ENCODE data around the gene TEAD3. TPM values are rescaled to one million over a fixed set of nuclear protein-coding genes. Genes with fewer than 3 reads are reported as not detected.

The TEAD3 gene
- total RNA-seq, 4 donors from 2014 or later: 11.5 to 14.8 (median 13.5) TPM

DNA sequence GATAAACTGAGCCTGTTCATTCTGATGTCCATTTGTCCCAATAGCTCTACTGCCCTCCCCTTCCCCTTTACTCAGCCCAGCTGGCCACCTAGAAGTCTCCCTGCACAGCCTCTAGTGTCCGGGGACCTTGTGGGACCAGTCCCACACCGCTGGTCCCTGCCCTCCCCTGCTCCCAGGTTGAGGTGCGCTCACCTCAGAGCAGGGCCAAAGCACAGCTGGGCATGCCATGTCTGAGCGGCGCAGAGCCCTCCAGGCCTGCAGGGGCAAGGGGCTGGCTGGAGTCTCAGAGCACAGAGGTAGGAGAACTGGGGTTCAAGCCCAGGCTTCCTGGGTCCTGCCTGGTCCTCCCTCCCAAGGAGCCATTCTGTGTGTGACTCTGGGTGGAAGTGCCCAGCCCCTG, 69.4 kb downstream of the TEAD3 start:
- in situ Hi-C loops (cut with MboI; ENCODE audit: low sequenced_read_pairs in 4 of 4): no loop called here

DNA sequence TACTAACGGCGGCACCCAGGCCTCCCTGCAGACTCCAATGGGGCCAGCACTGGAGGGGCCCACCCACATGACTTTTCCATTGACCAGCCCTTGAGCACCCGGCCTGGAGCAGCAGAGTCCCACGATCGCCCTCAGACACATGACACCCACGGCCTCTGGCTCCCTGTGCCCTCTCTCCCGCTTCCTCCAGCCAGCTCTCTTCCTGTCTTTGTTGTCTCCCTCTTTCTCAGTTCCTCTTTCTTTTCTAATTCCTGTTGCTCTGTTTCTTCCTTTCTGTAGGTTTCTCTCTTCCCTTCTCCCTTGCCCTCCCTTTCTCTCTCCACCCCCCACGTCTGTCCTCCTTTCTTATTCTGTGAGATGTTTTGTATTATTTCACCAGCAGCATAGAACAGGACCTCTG, 70.8 kb downstream of the TEAD3 start:
- no peaks in the 10 kb centered on the region for H3K4me1 ChIP-seq
- no peaks in the 10 kb centered on the region for H3K9me3 ChIP-seq
- peak; percentile 16 to 25 for DNase-seq
- peaks cover 4 to 47% of the 10 kb centered on the region in 2 donors for H3K36me3 ChIP-seq
- no peak overlapping the region for H3K4me3 ChIP-seq
- in situ Hi-C loops (cut with MboI; ENCODE audit: low sequenced_read_pairs in 4 of 4) (no loop called here), intact Hi-C loops (cut with DNase I; ENCODE audit: low total_unique reads) (no loop called here)
- H3K27ac ChIP-seq: no peak overlapping the region
- H3K27me3 ChIP-seq: no peaks in the 10 kb centered on the region
- no peak for ATAC-seq
- TF ChIP-seq POLR2A (IDR thresholded peaks at IDR 0.05): no peak
- TF ChIP-seq, protein P1, sequence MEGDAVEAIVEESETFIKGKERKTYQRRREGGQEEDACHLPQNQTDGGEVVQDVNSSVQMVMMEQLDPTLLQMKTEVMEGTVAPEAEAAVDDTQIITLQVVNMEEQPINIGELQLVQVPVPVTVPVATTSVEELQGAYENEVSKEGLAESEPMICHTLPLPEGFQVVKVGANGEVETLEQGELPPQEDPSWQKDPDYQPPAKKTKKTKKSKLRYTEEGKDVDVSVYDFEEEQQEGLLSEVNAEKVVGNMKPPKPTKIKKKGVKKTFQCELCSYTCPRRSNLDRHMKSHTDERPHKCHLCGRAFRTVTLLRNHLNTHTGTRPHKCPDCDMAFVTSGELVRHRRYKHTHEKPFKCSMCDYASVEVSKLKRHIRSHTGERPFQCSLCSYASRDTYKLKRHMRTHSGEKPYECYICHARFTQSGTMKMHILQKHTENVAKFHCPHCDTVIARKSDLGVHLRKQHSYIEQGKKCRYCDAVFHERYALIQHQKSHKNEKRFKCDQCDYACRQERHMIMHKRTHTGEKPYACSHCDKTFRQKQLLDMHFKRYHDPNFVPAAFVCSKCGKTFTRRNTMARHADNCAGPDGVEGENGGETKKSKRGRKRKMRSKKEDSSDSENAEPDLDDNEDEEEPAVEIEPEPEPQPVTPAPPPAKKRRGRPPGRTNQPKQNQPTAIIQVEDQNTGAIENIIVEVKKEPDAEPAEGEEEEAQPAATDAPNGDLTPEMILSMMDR (IDR thresholded peaks at IDR 0.05 in 4 of 5, conservative IDR thresholded peaks at IDR 0.05 in 1 of 5): no peak

More for the DNA sequence above, 69.4 kb downstream of the TEAD3 start:
- DNase-seq: no peak
- no peaks in the 10 kb centered on the region for H3K4me1 ChIP-seq
- H3K27me3 ChIP-seq: no peaks in the 10 kb centered on the region
- H3K4me3 ChIP-seq: no peak overlapping the region
- TF ChIP-seq POLR2A (IDR thresholded peaks at IDR 0.05): no peak
- TF ChIP-seq, protein P1 (IDR thresholded peaks at IDR 0.05 in 4 of 5, conservative IDR thresholded peaks at IDR 0.05 in 1 of 5): no peak
- ATAC-seq: no peak
- H3K9me3 ChIP-seq: no peaks in the 10 kb centered on the region
- intact Hi-C loops (cut with DNase I; ENCODE audit: low total_unique reads): no loop called here
- H3K27ac ChIP-seq: no peak overlapping the region
- H3K36me3 ChIP-seq: peaks cover 1 to 37% of the 10 kb centered on the region in 2 donors

DNA sequence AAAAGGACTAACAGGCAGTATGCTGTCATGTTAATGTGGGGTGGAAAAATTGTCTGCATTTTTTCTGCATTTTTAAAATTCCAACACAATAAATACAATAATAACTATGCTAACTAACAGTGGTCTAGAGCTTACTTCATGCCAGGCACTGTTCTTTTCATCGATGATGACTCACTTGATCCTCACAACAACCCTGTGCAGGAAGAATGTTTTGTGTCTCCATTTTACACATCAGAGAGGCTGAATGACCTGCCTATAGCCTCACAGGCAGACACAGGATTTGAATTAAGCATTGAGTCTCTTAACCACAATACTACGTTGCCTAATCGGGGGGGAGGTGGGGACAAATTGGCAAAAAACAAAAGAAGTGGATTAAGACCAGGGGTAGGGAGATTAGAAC, 71.6 kb downstream of the TEAD3 start:
- Histone ChIP-seq H3K36me3 (peaks cover 4 to 47% of the 10 kb centered on the region in 2 donors), H3K4me1 (no peaks in the 10 kb centered on the region), H3K9me3 (no peaks in the 10 kb centered on the region), H3K27ac (no peak overlapping the region), H3K4me3 (no peak overlapping the region), H3K27me3 (no peaks in the 10 kb centered on the region)
- DNase-seq (no peak), ATAC-seq (no peak)
- in situ Hi-C loops (cut with MboI; ENCODE audit: low sequenced_read_pairs in 4 of 4) (no loop called here), intact Hi-C loops (cut with DNase I; ENCODE audit: low total_unique reads) (no loop called here)
- no peak for TF ChIP-seq POLR2A (IDR thresholded peaks at IDR 0.05)
- TF ChIP-seq, protein P1 (IDR thresholded peaks at IDR 0.05 in 4 of 5, conservative IDR thresholded peaks at IDR 0.05 in 1 of 5): no peak

Small RNA genes within 50 kb of the gene (microRNA-seq; reads per million reads assigned to microRNA genes)
- gene MIR7111 (ENCODE audit: borderline replicate concordance in 2 of 2): 0 reads per million in 2 donors

Other genes starting within 250 kb of the TEAD3 start
- 10 to 100 TPM; 26.1 to 35.2 (median 27.5) TPM for gene ZNF76, start 237.3 kb downstream of the TEAD3 start, total RNA-seq
- gene DEF6, start 199.3 kb downstream of the TEAD3 start, total RNA-seq: 1 to 10 TPM in 1 of 4 donors, under 1 TPM in 3; 0.15 to 2.9 (median 0.68) TPM
- 10 to 100 TPM in 3 of 4 donors, 1 to 10 TPM in 1; 6.3 to 16.7 (median 12.0) TPM for gene PPARD, start 154.5 kb downstream of the TEAD3 start, total RNA-seq
- gene FANCE, start 44.7 kb downstream of the TEAD3 start, total RNA-seq: 10 to 100 TPM in 1 of 4 donors, 1 to 10 TPM in 3; 2.5 to 10.5 (median 5.9) TPM
- 1,000 to 10,000 TPM in 1 of 4 donors, 100 to 1,000 TPM in 3; 772 to 1,014 (median 808) TPM for gene RPL10A, start 28.7 kb downstream of the TEAD3 start, total RNA-seq
- not detected for gene TULP1, start 15.8 kb upstream of the TEAD3 start, total RNA-seq
- gene FKBP5, start 191.8 kb upstream of the TEAD3 start, total RNA-seq: 1,000 to 10,000 TPM in 2 of 4 donors, 100 to 1,000 TPM in 2; 665 to 1,753 (median 1,205) TPM
- gene ARMC12, start 240.0 kb upstream of the TEAD3 start, total RNA-seq: 1 to 10 TPM in 1 of 4 donors, not detected in 3; 6.2 TPM

Data from gastrocnemius medialis (tissue), 4 donors.